Renal cortex interstitium (tissue), 15 donors: ENCODE measurements around the gene WBP4. TPM values are rescaled to one million over a fixed set of nuclear protein-coding genes. Genes with fewer than 3 reads are reported as not detected.

ENCODE experiments used
- DNase-seq, 11 donors: peaks; one replicate each; pipeline ENCODE4 v3.0.0-alpha.2; 2013; ENCODE audit warnings: low read depth in 9 of 11, low spot score in 4 of 11; ENCODE audit errors: extremely low read depth in 1 of 11
- long read RNA-seq, 16 experiments: transcript quantifications; one replicate each; lab custom pipeline, GENCODE V29; 2026
- polyA plus RNA-seq, 3 donors: library from polyadenylated mRNA; unstranded; fragments of 120-200 nt; gene quantifications; one replicate each; pipeline ENCODE4 v1.2.1, GENCODE V29; 2013; ENCODE audit not compliant: insufficient read length in 3 of 3

WBP4 gene
- polyA plus RNA-seq = 10 to 100 TPM; 22.8 to 26.5 (median 25.7) TPM
- long read RNA-seq, donor 1 = 0 reads
- long read RNA-seq, donor 2, partial matches to known transcripts = 0 of 2 reads
- long read RNA-seq, donor 2, other reads (novel, unspliced or antisense) = 0 of 2 reads
- long read RNA-seq, donor 3, transcript WBP4-201 (10 exons, 2,623 nt) = major isoform, 6 of 27 reads
- long read RNA-seq, donor 3, partial matches to known transcripts = 21 of 27 reads
- long read RNA-seq, donor 3, other reads (novel, unspliced or antisense) = 0 of 27 reads
- long read RNA-seq, donor 4, partial matches to known transcripts = 12 of 12 reads
- long read RNA-seq, donor 4, other reads (novel, unspliced or antisense) = 0 of 12 reads
- long read RNA-seq, donor 5 = 0 reads
- long read RNA-seq, donor 6, partial matches to known transcripts = 0 of 4 reads
- long read RNA-seq, donor 6, other reads (novel, unspliced or antisense) = 0 of 4 reads
- long read RNA-seq, donor 7, partial matches to known transcripts = 19 of 23 reads
- long read RNA-seq, donor 7, other reads (novel, unspliced or antisense) = 0 of 23 reads
- long read RNA-seq, donor 8 = 0 reads
- long read RNA-seq, donor 9, partial matches to known transcripts = 0 of 4 reads
- long read RNA-seq, donor 9, other reads (novel, unspliced or antisense) = 0 of 4 reads
- long read RNA-seq, donor 10, transcript WBP4-201 (10 exons, 2,623 nt) = major isoform, 9 of 20 reads
- long read RNA-seq, donor 10, partial matches to known transcripts = 11 of 20 reads
- long read RNA-seq, donor 10, other reads (novel, unspliced or antisense) = 0 of 20 reads
- long read RNA-seq, donor 11 = 0 reads
- long read RNA-seq, donor 12, partial matches to known transcripts = 0 of 1 reads
- long read RNA-seq, donor 12, other reads (novel, unspliced or antisense) = 0 of 1 reads
- long read RNA-seq, donor 13 = 0 reads
- long read RNA-seq, donor 14, transcript WBP4-201 (10 exons, 2,623 nt) = major isoform, 6 of 6 reads
- long read RNA-seq, donor 14, partial matches to known transcripts = 0 of 6 reads
- long read RNA-seq, donor 14, other reads (novel, unspliced or antisense) = 0 of 6 reads
- long read RNA-seq, donor 15, partial matches to known transcripts = 0 of 1 reads
- long read RNA-seq, donor 15, other reads (novel, unspliced or antisense) = 0 of 1 reads
- long read RNA-seq, donor 16, transcript WBP4-201 (10 exons, 2,623 nt) = major isoform, 12 of 99 reads
- long read RNA-seq, donor 16, partial matches to known transcripts = 70 of 99 reads
- long read RNA-seq, donor 16, other reads (novel, unspliced or antisense) = 17 of 99 reads

DNA sequence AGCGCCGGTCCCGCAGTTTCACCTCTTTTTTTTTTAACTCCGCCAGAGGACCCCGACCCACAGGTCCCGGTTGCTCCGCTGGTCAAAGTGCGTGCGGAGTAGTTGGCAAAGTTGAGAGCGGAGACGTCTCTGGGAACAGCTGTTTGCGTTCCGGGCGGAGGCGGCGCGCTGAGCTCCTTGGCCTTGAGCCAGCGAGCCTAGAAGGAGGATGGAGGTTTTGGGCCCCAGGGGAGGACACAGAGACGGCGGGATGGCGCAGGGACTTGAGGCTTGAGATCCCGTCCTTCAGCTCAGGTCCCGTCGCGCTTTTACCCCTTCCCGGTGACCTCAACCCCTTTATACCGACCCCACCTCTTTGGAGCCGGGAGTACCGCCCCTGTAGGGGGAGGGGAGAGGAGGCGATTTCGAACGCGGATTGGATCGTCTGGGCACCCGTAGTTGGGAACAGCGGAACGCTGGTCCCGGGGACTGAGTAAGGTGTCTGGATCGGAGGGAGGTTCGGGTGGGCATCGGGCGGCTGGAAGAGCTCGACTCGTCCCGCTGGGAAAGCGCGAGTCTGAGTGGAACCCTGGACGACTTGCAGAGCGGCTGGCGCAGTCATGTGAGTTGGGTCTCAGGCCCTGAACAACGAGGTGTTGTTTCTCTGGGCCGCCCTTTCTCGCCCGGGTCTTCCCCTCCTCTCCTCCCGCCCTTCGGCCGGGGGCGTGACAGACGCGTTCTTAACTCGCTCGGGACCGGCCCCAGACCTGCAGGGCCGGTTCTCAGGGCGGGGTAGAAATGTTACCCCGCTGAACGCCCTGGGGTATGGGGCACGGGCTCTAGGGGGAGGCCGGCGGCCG, at the start of gene WBP4:
Gene WBP4 (plus strand): TSS at position 435 of the 839 bp plus-strand sequence. CDS start 165 bp downstream, at position 600.
- DNase-seq = peak; percentile 92 to 98 (median 96)

GRCh38 chr13:41012536-41012935, 48.8 kb upstream of the WBP4 start:
- DNase-seq = no peak

DNA sequence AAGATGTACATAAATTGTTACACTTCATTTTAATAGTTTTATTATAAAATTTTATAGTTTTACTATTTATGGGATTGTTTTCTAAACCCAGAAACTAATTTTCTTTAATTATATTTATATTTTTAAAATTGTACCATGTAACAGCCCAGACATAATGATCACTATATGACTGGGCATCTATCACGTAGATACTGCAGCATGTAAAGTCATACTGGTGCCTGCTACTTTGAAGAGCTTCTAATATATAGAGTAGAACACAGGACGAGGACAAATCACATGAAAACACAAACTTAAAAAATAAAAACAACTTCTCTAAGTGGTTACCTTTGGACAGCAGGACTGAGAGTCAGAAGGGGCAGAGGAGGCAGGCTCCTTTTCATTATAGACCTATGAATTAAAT, 47.5 kb upstream of the WBP4 start:
- no peak for DNase-seq

- no peak for DNase-seq
Observed at GRCh38 chr13:41015920-41016319, 45.4 kb upstream of the WBP4 start.

DNA sequence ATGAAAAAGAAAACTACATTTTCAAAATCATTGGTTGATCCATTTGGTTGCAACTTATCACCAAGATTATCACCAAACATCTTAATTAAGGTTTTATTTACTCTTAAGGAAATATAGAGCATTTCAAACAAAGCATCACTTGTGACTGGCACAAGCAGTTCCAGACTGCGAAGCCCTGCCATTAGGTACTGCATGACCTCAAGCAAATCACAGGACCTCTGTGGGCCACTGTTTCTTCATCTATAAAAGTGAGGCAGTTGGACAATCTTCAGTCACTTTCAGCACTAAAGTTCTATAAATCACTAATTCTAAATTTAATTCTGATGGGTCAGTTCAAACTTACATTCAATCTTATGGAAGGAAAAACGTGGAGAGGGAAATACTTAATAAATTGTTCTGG, 44.1 kb upstream of the WBP4 start:
- DNase-seq = no peak

GRCh38 chr13:41017817-41018601, 43.3 kb upstream of the WBP4 start:
- no peak for DNase-seq

- DNase-seq = no peak
Observed at GRCh38 chr13:41018602-41018948, 42.7 kb upstream of the WBP4 start.

DNA sequence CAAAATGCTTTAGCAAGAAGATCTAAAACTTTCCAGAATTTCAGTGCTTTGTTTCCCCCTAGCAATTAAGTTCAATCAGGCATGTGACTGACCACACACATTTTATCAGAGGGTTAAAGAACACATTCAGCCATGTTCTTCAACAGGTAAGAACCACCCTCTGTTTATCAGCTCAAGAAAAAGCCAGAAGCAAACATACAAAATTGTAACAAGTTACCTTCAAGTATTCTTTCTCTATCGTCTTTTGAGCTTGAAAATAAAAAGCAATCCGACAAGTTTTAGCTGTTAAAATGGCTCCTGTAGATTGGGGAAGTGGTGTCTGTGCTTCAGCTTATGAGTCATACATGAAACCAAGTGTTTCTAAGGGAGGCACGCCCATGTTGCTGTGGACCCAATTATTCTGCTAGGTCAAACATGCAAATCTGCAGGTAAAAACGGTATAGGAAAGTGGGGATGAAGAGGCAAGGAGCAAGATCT, 42.3 kb upstream of the WBP4 start, which contains the start of gene ELF1:
Gene ELF1 (minus strand): TSS at position 306 of the 477 bp plus-strand sequence. CDS start 37,262 bp downstream, outside the sequence.
- DNase-seq = peak in 6 of 11 donors; percentile 20 to 62 (median 40)

DNA sequence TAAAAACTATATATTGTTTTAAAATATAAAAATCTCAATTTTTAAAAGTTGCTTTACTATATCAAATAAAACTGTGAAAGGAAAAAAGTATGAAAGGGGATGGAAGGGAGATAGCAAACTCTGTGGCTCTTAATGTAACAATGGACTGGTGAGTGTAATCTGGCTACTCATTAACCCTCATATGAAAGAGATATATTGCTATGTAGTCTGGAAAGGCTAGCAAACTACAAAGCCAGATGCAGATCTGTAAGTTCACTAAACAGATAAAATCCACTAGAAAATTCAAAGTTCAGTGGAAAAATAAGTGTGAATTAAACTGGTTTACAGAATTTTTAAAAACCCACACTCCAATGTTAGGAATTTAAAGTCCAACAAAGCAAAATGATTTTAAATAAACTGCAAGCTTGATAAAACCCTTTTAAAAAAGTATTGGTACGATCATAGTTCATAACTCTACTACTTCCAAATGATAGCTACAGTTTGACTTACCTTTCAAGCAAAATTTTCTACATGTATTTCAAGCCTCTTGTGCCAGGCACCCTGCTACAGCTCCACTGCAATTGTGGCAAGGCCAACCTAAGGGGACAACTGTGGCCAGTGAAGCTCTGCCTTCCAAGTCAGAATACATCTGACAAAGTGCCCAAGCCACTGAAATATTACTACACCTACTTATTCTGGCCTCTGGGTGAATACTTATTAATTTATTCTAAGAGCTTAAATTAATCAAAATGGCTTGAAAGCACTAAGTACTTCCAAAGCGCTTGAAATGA, 41.5 kb upstream of the WBP4 start:
- DNase-seq = peak in 1 of 11 donors; percentile 23

- no peak for DNase-seq
Observed at GRCh38 chr13:41025518-41025917, 35.8 kb upstream of the WBP4 start.

DNA sequence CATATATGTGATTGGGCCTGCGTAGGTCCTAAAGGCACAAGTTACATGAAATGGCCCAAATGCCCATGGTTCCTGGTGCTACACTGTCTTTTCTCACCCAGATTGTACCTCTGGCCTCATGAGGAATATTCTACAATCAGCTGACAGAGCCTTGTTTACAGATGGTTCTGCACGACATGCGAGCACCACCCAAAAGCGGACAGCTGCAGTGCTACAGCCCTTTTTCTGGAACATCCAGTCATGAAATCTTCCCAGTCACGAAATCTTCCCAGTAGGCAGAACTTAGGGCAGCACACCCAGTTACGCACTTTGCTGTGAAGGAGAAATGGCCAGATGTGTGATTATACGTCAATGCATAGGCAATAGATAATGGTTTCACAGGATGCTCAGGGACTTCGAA, 34.5 kb upstream of the WBP4 start:
- DNase-seq = no peak

DNA sequence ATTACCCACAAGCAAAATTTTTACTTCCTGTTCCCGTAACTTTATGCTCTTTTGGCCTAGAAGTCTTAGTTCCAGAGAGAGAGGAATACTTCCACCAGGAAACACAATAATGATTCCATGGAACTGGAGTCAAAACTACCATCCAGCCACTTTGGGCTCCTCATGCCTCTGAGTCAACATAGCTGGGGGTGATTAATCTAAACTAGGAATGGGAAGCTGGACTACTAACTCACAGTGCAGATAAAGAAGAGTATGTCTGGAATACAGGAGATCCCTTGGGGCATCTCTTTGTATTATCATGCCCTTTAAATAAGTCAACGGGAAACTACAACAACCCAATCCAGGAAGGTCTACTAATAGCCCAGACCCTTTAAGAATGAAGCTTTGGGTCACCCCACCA, 33.3 kb upstream of the WBP4 start:
- no peak for DNase-seq

- no peak for DNase-seq
Observed at GRCh38 chr13:41029629-41030028, 31.7 kb upstream of the WBP4 start.

- DNase-seq = no peak
Observed at GRCh38 chr13:41032691-41033376, 28.5 kb upstream of the WBP4 start.

GRCh38 chr13:41034382-41034781, 26.9 kb upstream of the WBP4 start:
- no peak for DNase-seq

GRCh38 chr13:41034881-41035280, 26.4 kb upstream of the WBP4 start:
- DNase-seq = no peak
